ENCODE data around the gene UBL7.

The UBL7 gene

DNA sequence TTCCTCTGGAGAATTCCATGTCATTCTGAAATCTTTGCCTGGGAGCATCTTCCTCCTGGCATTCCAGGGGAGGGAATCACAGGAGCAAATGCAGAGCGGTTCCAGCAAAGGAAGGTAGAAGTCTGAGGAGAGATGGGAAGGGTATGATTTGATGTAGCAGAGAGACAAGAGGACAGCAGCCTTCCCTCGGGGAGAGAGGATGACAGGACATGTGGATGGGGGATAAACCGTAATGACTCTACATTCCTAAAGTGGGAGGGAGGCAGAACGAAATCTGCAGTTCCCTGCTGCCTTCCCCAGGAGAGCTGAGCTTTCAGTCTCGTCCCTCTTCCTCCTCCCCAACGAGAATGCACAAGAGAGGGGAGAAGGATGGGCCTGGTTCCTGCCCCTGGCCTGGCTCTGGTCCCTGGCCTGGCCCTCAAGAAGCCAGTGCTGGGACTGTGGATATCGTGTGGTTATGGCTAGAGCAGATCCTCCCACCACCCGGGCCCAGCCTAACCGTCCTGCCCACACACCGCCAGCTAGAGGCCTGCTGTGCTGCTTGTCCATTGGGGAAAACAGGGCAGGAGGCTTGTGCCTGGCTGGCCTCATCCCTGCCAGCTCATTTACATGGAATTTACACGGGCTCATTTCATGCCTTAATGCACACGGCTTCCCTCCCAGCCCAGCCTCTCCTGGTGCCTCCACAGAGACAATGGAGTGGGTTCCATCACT is 53.8 kb downstream of the UBL7 start:
- no peak for DNase-seq (ENCODE audit: low read depth)

DNA sequence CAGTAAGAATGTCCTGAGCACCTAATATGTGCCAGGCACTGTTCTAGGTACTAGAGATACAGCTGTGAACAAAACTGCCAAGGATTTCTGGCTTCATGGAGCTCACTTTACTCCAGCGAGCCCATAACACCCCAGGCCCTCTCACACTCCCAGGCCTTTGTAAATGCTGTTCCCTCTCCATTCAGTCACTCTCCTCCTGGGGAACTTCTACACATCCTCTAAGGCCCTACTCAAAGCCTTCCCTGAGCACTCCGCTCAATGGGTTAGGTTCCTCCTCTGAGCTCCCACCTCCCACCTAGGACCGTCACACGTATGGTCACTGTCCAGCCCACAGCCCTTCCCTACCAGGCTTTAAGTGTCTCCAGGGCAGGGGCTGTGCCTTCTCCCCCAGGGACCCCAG is 54.4 kb downstream of the UBL7 start:
- DNase-seq (ENCODE audit: low read depth) = no peak

DNA sequence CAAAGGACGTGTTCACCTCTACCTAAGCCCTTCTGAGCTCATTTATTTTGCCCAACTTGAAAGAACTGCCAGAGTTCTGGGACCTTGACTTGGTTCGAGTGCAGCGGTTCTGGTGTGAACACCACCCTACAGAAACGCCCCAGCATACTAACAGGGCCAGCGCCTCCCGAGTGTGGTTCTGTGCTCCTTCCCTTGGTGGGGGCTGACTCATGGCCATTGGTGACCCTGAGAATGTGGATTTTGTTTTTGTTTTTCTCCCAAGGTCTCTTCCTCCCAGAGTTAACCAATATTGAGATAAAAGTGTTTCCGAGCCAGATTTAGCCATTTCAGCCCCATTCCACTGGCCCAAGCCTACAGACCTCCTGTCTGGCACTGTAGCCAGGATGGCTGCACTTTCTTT is 55.1 kb downstream of the UBL7 start:
- DNase-seq (ENCODE audit: low read depth) = no peak

- DNase-seq (ENCODE audit: low read depth) = no peak
Observed at GRCh38 chr15:74403991-74404563, 56.9 kb downstream of the UBL7 start.

GRCh38 chr15:74403588-74403919 is 57.4 kb downstream of the UBL7 start:
- no peak for DNase-seq (ENCODE audit: low read depth)

GRCh38 chr15:74402873-74403587 is 57.9 kb downstream of the UBL7 start:
- DNase-seq (ENCODE audit: low read depth) = peak; percentile 55

GRCh38 chr15:74402337-74402841 is 58.6 kb downstream of the UBL7 start:
- no peak for DNase-seq (ENCODE audit: low read depth)

GRCh38 chr15:74400915-74401757 is 59.8 kb downstream of the UBL7 start:
- no peak for DNase-seq (ENCODE audit: low read depth)

GRCh38 chr15:74400313-74400860 is 60.6 kb downstream of the UBL7 start:
- DNase-seq (ENCODE audit: low read depth) = no peak

GRCh38 chr15:74399511-74400312 is 61.2 kb downstream of the UBL7 start:
- no peak for DNase-seq (ENCODE audit: low read depth)

GRCh38 chr15:74399100-74399499 is 61.9 kb downstream of the UBL7 start:
- no peak for DNase-seq (ENCODE audit: low read depth)

DNA sequence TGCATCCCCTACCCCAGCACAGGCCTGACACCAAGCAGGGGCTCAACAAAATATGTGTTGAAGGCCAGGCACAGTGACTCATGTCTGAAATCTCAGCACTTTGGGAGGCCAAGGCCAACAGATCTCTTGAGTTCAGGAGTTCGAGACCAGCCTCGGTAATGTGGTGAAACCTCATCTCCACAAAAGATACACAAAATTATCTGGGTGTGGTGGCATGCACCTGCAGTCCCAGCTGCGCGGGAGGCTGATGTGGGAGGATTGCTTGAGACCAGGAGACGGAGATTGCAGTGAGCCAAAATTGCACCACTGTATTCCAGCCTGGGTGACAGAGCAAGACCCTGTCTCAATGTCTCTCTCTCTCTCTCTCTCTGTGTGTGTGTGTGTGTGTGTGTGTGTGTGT is 62.8 kb downstream of the UBL7 start:
- DNase-seq (ENCODE audit: low read depth) = no peak

- no peak for DNase-seq (ENCODE audit: low read depth)
Observed at GRCh38 chr15:74397239-74398068, 63.5 kb downstream of the UBL7 start.

- DNase-seq (ENCODE audit: low read depth) = no peak
Observed at GRCh38 chr15:74396445-74397238, 64.3 kb downstream of the UBL7 start.

GRCh38 chr15:74396146-74396438 is 64.9 kb downstream of the UBL7 start:
- DNase-seq (ENCODE audit: low read depth) = no peak
